HG03575 (cell line): Measurements from ENCODE around the gene OBSL1.

Experiments used
- ATAC-seq: cut with Tn5 transposase; IDR thresholded peaks from one replicate; pipeline ENCODE4 v1.9.1; 2021; ENCODE audit not compliant: unreplicated experiment, insufficient number of reproducible peaks, low FRiP score; ENCODE audit errors: extremely low read depth

OBSL1 gene

DNA sequence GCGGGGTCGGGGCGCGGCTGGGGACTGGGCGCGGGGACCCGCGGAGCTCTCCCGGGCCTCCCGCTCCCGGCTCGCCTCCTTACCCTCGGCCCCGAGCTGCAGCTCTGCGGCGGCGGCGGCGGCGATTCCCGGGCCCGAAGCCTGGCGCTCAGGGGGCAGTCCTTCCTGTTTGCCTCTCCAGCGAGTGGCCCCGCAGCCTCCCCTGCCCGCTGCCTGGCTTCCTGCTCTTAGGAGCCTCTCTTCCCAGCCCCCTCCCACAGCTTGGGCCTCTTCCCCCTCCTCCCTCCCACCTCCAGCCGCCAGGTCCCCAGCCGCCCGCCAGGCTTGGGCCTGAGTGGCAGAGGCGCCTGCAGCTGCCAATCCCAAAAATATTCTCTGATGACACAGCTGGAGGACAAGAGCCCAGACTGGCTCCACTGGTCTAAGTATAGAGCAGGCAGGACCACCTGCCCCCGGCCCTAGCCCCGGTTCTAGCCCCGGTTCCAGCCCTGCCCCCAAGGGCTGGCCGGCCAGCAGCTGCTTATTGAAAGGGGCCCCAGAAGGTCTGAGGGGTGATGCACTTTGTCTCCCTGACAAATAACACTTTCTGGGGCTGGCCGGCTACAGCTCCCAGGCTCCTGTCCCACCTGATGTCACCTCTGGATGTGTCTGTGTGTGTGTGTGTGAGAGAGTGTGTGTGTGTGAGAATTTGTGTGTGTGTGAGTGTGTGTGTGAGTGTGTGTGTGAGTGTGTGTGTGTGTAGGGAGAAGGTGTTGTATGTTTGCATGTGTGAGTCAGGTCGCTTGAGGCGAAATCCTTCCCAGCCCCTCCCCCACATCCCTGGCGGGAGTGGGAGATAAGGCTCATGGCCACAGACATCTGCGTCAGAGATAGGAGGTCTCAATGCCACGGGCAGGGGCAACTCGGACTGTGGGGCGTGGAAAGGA, at the start of gene OBSL1:
Gene OBSL1, minus strand, starts transcription at position 229 of the 926 bp plus-strand sequence. CDS start 307 bp downstream, outside the sequence.
- ATAC-seq, result no peak

DNA sequence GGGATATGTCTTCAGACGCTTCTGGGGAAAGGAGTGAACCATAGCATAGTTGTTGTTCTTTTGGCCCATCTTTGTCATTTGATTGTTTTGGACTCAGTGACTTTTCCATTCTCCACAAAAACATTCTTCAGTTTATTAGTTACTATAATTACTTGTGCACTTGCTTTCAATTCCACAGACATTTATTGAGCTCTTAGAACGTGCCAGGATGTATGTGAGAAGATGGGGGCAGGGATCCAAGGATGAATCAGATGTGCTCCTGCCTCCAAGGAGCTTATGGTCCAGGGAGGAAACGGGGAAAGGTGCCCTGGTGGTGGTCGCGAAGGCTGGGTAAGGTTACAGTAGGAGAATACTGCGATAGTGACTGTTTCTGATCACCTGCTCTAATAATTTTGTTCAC, 49.2 kb upstream of the OBSL1 start:
- ATAC-seq, result no peak

DNA sequence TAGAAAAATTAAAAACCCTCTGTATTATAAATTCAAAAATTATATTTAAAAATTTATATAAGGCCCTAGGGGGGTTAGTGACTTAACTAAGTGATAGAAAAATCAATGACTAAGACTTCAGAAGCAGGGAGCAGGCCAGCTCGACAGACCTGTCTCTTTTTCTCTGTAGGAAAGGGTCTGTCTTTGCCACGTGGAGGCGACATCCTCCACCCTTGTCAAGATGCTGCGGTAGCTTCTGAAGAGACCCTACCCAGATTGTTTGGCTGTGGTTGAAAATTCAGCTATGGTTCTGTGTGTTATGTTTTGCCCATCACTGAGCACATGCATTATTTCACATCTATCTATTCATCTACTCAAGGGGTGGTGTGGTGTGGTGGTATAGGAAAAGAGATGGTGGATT, 47.9 kb upstream of the OBSL1 start:
- ATAC-seq, result no peak

DNA sequence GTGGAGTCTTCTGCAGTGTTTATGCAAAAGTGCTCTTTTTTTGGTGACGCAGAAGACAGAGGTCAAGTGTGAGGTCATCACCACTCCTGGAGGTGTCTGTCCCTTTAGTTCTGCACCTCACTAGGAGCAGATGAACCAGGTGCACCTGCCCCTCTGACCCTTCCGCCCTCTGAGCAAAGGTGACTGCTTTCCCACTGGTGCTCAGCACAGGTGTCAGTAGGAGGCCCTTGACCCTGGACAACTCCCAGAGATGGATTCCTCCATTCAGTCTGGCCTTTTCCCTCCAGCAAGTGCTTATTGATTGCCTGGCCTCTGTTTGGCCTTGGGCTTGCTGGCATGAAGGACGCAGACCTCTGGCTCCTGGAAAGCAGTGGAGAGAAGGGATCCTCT, 47.4 kb upstream of the OBSL1 start:
- no peak for ATAC-seq

DNA sequence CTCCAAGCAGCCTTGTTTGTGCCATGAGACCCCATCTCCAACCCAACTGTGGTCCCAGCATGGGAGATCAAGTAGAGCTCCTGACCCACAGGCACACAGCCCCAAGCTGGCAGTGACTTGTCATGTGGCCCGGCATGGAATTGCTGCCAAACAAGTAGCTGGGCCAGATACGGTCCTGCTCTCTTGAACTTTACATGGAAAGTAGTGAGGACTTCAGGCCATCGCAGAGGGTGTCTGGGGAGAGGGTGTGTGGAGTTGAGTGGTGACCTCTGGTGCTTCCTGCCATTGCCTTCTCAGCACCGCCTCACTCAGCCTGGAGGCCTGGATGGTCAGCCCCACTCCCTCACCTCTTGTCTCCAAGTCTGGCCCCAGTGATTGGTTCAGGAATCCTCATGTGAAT, 45.2 kb upstream of the OBSL1 start:
- ATAC-seq, result no peak

DNA sequence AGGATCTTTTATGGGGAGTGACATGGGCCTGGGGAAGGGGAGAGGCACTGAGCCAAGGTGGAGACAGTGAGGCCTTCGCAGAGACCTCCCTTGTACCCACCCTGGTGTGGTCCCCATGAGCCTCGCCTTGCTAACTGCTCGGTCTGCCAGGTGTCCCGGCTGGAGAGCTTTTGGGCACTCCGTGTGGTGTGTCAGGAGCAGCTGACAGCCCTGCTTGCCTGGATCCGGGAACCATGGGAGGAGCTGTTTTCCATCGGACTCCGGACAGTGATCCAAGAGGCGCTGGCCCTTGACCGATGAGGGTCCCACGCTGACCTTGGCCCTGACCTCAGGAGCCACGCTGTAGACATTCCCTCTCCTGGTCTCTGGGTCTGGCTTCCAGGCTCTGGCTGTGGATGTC, 44.6 kb upstream of the OBSL1 start:
- no peak for ATAC-seq

DNA sequence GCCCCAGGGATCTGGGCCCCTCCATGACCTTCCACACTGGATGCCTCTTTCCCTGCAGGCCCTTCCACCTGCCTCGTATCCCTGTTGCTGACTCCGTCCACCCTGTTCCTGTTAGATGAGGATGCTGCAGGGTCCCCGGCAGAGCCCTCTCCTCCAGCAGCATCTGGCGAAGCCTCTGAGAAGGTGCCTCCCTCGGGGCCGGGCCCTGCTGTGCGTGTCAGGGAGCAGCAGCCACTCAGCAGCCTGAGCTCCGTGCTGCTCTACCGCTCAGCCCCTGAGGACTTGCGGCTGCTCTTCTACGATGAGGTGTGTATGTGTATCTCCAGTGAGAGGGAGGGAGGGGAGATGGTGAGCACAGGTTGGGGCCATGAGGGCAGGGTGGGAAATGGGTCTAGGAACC, 43.7 kb upstream of the OBSL1 start:
- ATAC-seq, result no peak

DNA sequence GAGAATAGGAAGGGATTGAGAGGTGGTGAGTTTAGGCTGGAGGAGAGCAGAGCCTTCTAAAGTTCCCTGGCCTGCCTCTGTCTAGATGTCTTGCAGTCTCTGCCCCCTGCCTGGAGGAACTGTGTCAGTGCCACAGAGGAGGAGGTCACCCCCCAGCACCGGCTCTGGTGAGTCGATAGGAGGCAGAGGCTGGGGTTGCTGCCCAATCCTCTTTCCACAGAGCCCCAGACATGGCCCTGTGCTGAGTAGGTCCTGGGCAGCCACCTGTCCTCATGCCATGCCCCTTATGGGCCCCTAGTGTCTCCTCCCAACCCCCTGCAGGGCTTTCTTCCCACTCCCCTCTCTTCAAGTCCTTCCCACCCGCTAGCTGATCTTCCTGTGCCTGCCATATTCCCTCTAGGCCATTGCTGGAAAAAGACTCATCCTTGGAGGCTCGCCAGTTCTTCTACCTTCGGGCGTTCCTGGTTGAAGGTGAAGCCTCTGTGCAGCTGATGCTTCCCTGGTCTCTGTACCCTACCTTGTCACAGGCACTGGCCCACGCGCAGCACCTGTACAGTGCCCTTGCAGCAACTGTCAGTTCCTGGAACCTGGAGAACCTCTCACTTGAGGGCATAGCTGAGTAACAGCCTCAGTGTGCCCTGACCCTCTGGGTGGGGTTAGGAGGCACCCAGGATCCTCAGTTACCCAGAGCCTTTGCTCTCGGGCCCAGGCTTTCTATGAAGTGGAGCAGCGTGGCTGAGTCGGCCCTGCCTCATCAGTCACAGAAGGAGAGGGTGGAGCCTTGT, 42.9 kb upstream of the OBSL1 start:
- no peak for ATAC-seq

DNA sequence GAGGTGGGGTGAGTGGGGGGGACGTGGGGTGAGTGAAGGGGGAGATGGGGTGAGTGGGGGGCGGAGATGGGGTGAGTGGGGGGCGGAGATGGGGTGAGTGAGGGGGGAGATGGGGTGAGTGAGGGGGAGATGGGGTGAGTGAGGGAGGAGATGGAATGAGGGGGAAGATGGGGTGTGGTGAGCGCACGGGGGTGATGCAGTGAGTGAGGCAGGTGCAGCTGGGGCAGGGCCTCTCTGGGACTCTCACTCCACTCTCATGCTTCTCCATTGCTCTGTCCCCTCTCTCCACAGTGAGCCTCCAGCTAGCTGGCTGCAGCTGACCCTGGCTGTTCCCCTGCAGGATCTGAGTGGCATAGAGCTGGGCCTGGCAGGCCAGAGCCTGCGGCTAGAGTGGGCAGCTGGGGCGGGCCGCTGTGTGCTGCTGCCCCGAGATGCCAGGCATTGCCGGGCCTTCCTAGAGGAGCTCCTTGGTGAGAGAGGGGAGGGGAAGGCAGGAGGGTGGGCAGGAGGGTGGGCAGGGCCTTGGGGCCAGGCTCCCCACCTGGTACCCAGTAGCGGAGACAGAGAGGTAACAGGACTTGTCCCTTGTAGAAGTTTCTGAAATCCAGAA, 42.2 kb upstream of the OBSL1 start:
- ATAC-seq, result no peak

DNA sequence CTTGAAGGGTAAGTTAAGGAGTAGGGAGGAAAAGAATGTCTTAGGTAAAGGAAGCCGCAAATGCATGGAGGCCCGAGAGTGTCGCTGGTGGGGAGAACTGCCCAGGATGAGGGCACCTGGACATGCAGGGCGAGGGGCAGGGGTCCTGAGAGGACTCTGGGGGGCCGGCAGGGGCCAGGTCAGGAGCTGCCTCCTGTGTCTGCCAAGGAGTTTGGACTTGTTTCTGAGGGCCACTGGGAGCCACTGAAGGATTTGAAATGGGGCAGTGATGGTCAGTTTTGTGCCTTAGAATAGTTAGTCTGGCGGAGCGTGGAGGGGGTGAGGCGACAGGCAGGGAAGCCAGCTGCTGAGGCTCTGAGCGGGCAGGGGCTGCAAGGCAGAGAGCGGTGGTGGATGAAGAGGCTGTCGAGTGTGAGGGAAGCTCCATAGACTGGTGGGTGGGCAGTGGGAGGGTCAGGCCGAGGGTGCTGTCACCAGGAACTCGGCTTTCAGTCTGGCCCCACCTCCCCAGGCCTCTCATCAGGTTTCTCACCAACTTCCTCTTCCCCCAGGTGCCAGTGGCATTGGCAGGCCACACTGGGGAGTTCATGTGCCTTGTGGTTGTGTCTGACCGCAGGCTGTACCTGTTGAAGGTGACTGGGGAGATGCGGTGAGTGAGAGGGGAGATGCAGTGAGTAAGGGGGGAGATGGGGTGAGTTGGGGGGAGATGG, 41.4 kb upstream of the OBSL1 start:
- ATAC-seq, result no peak

DNA sequence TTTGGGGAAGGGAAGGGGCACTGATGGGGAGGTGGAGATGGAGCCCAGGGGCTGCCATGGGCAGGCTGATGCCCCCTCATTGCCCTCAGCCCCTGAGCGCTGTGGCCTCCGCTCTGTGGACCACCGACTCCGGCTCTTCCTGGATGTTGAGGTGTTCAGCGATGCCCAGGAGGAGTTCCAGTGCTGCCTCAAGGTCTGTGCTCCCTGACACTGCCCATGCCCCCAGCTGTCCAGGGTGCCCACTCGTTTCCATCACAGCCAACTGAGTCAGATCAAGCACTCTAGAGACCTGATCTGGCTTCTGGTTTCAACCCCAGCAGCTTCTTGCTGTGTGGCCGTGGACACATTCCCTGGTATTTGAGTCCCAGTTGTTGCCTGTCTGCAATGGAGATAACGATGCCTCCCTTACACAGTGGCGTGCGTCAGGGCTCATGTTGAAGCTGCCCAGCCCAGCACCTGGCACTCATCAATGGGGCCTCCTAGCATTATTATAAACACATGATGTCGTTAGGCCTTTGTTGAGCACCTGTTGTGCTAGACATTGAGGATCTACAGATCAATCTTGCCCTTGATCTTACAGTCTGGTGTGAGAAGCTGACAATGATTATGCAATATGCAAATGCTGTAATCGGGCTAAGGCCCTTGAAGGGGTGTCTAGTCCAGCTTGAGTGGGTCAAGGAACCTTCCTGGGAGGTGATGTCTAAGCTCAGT, 40.7 kb upstream of the OBSL1 start:
- ATAC-seq, result no peak

DNA sequence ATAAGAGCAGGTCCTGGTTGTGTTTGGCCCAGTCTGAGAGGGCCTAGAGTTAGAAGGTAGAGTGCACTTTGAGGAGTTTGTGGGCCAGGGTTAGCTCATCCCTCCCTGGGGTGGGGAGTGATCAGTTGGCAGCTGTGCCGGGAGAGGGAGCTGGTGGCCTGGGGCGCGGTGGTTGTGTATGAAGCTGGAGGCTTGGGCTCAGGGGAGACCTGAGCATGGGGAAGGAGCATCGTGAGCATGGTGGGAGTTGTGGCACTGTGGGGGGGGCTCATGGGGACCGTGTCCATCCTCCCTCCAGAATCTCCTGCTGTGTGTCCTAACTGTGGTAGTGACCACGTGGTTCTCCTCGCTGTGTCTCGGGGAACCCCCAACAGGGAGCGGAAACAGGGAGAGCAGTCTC, 40.0 kb upstream of the OBSL1 start:
- ATAC-seq, result no peak

DNA sequence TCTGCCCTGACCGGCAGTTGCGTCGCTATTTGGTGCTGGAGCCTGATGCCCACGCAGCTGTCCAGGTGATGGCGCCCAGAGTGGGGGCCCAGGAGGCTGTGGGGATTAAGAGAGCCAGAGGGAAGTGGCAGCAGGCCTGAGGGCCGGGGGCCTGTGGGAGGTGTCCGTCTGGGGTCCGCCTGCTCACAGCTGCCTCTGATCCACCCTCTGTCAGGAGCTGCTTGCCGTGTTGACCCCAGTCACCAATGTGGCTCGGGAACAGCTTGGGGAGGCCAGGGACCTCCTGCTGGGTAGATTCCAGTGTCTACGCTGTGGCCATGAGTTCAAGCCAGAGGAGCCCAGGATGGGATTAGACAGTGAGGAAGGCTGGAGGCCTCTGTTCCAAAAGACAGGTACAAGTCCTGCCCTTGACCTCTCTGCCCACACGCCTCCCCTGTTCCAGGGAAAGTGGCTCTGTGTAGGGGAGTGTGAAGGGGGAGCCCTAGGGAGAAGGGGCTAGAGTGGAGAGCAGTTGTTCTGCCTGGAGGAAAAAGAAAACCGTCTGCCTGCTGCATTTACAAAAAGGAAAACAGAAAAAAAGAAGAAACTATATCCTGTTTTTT, 37.9 kb upstream of the OBSL1 start:
- no peak for ATAC-seq

DNA sequence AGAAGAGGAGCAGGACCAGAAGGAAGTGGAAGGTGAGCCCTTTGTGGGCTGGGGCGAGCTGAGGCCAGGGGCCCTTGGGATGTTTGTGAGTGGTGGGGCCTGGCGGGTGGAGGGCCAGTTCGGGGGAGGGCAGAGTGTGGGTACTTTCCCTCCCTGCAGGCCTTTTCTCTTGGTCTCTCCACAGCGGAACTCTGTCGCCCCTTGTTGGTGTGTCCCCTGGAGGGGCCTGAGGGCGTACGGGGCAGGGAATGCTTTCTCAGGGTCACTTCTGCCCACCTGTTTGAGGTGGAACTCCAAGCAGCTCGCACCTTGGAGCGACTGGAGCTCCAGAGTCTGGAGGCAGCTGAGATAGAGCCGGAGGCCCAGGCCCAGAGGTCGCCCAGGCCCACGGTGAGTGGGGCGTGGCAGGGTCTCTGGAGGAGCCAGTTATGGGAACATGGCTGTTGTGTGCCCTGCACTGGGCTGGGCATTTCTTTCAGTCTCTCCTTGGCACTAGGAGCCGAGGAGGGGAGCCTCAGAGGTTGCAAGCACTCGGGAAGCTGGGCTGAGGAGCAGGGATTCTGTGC, 37.1 kb upstream of the OBSL1 start:
- no peak for ATAC-seq

DNA sequence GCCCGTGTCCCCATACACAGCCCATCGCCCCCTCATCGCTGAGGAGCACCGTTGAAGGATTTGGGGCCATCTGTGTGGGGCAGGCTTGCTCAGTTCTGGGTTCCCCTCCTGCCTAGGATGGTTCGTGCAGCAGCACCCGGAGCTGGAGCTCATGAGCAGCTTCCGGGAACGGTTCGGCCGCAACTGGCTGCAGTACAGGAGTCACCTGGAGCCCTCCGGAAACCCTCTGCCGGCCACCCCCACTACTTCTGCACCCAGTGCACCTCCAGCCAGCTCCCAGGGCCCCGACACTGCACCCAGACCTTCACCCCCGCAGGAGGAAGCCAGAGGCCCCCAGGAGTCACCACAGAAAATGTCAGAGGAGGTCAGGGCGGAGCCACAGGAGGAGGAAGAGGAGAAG, 36.6 kb upstream of the OBSL1 start:
- ATAC-seq, result no peak

DNA sequence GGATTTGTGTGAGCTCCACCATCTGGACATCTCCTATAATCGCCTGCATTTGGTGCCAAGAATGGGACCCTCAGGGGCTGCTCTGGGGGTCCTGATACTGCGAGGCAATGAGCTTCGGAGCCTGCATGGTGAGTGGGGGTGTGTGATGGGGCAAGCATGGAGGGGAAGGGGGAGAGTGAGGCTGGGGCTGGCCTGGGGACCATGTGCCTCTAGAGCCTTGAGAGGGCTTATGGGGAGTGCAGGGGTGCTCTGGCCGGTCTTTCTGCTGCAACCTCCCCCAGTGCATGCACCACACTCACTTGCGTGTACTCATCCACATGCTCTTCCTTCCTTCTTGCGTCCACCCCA, 34.2 kb upstream of the OBSL1 start:
- no peak for ATAC-seq

DNA sequence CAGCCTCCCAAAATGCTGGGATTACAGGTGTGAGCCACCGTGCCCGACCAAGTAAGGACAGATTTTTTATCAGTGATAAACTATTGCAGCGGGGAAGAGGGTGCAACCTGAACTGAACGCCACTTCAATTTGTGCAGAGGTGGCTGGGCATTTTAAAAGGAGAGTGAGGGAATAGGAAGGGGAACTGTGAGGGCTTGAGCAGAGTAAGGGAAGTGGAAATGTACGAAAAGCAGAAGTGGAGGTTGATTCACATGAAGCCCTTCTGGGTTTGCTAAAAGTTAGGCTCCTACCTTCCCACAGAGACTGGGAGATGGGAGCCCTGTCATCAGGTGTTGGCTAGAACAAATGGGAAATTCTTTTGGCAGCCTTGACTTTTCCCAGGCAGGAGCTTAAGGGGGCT, 32.4 kb upstream of the OBSL1 start:
- no peak for ATAC-seq
